Measurements from ENCODE around the gene PATL2.

DNA sequence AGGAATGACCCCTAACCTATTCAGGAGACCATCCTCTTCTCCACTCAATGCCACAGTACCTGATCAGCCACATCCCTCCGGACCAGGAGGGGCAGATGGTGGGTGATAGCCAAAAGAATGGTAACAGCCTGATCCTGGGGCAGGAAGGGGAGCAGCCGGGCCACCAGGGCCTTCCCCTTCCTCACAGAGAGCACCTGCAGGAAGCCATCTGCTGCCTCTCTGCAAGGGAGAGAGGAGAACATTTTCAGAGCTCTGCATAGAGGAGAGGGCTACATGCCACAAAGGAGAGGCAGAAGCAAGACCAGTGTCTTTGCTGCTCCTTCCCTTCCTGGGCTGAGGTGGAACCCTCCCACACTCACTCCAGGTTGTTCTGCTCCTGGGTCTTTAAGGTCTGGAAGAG lies 42.2 kb downstream of the PATL2 start:
- TF ChIP-seq, protein P1, sequence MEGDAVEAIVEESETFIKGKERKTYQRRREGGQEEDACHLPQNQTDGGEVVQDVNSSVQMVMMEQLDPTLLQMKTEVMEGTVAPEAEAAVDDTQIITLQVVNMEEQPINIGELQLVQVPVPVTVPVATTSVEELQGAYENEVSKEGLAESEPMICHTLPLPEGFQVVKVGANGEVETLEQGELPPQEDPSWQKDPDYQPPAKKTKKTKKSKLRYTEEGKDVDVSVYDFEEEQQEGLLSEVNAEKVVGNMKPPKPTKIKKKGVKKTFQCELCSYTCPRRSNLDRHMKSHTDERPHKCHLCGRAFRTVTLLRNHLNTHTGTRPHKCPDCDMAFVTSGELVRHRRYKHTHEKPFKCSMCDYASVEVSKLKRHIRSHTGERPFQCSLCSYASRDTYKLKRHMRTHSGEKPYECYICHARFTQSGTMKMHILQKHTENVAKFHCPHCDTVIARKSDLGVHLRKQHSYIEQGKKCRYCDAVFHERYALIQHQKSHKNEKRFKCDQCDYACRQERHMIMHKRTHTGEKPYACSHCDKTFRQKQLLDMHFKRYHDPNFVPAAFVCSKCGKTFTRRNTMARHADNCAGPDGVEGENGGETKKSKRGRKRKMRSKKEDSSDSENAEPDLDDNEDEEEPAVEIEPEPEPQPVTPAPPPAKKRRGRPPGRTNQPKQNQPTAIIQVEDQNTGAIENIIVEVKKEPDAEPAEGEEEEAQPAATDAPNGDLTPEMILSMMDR (conservative IDR thresholded peaks at IDR 0.05; ENCODE audit: low read length), result no peak
- TF ChIP-seq EZH2phosphoT487 (IDR thresholded peaks at IDR 0.05; ENCODE audit: borderline replicate concordance, low read depth, low read length), result no peak

Measured in OCI-LY7 (cell line).